ENCODE measurements around the gene SERINC3. TPM values are rescaled to one million over a fixed set of nuclear protein-coding genes. Genes with fewer than 3 reads are reported as not detected.

SERINC3 gene
- total and polyA plus RNA-seq, 2 of the 8 experiments (the other 6 are each of a cell fraction or from before 2014, with no cell fraction given), result 47.2 to 66.0 TPM

GRCh38 chr20:44468044-44468782 is 53.7 kb downstream of the SERINC3 start:
- CTCF ChIA-PET (ENCODE audit: partially characterized antibody), result interaction anchor here (0.7 to 2.8 kb wide), 4 partner anchors 11 to 251 kb away, joined by 3 to 9 read pairs (median 5); no protein-coding TSS in a partner anchor
- no peak for TF ChIP-seq CHD2 (IDR thresholded peaks at IDR 0.05; ENCODE audit: low read length)
- TF ChIP-seq FOSL1 (IDR thresholded peaks at IDR 0.05; ENCODE audit: insufficient read depth, low read depth, low read length), result no peak
- TF ChIP-seq ATF3 (IDR thresholded peaks at IDR 0.05; ENCODE audit: insufficient read depth, low read depth, low read length), result no peak
- TF ChIP-seq E2F6 (IDR thresholded peaks at IDR 0.05), result no peak
- TF ChIP-seq MAFK (IDR thresholded peaks at IDR 0.05; ENCODE audit: low read depth, low read length), result no peak
- TF ChIP-seq SIRT6 (IDR thresholded peaks at IDR 0.05; ENCODE audit: low read length), result no peak
- TF ChIP-seq ZNF274 (IDR thresholded peaks at IDR 0.05; ENCODE audit: borderline replicate concordance, extremely low read depth, low read length), result no peak

More at GRCh38 chr20:44468044-44468782, 53.7 kb downstream of the SERINC3 start:
- H4K91ac ChIP-seq (replicated peaks; ENCODE audit: insufficient read length, low read length), result no peak overlapping the region
- no peak overlapping the region for H2BK5ac ChIP-seq (ENCODE audit: low read depth, low read length)
- no peak overlapping the region for H3K14ac ChIP-seq (ENCODE audit: insufficient read length)
- H3K9me3 ChIP-seq (ENCODE audit: insufficient read depth in 2 of 2, low read depth in 1 of 2, low read length in 1 of 2), result no peaks in the 10 kb centered on the region
- H4K8ac ChIP-seq (ENCODE audit: extremely low read depth, insufficient read depth, low read length), result no peak overlapping the region
- H3K4me2 ChIP-seq (ENCODE audit: insufficient read depth in 1 of 2, low read depth in 2 of 2, low read length in 2 of 2), result no peak overlapping the region
- FAIRE-seq, result no peak
- no peak overlapping the region for H4K5ac ChIP-seq (ENCODE audit: insufficient read length, low read depth, low read length)
- 88% methylated on average over 8 of the region's 8 CpGs; no CpG with 5 or more reads in 1 of the 2 experiments for WGBS, 2 experiments (ENCODE audit: extremely low coverage in 1 of 2, insufficient coverage in 1 of 2, insufficient read length in 1 of 2, insufficient replicate concordance in 2 of 2, low coverage in 1 of 2, low lambda C conversion rate in 2 of 2, missing lambda C conversion rate in 1 of 2)
- H3K4me3 ChIP-seq (ENCODE audit: extremely low read depth in 1 of 4, insufficient read depth in 2 of 4, low read depth in 3 of 4, low read length in 4 of 4), result no peak overlapping the region
- no peaks in the 10 kb centered on the region for H4K20me1 ChIP-seq (replicated peaks in 1 of 2; ENCODE audit: control insufficient read depth in 1 of 2, insufficient read depth in 2 of 2, low read length in 2 of 2)
- no peak overlapping the region for H2BK20ac ChIP-seq (ENCODE audit: low read length)
- no peak overlapping the region for H2AK5ac ChIP-seq (ENCODE audit: low read depth, low read length)
- H3K23ac ChIP-seq (ENCODE audit: insufficient read length), result no peak overlapping the region
- H2BK15ac ChIP-seq (ENCODE audit: low read length), result no peak overlapping the region
- no peaks in the 10 kb centered on the region for H3K79me2 ChIP-seq (ENCODE audit: control insufficient read depth in 1 of 2, insufficient read depth in 2 of 2, low read length in 2 of 2)
- H3K4me1 ChIP-seq (replicated peaks in 1 of 4; ENCODE audit: control insufficient read depth in 3 of 4, insufficient read depth in 4 of 4, low read length in 3 of 4), result no peaks in the 10 kb centered on the region
- no peaks in the 10 kb centered on the region; a peak in 1 of 7 replicates for H3K27me3 ChIP-seq (replicated peaks in 1 of 4; ENCODE audit: control insufficient read depth in 3 of 4, extremely low read depth in 1 of 4, insufficient read depth in 3 of 4, low read length in 3 of 4)
- no peaks in the 10 kb centered on the region for H3K36me3 ChIP-seq (ENCODE audit: control insufficient read depth in 2 of 4, insufficient read depth in 4 of 4, low read length in 3 of 4)
- no peaks in the 10 kb centered on the region for H3K79me1 ChIP-seq (ENCODE audit: low read depth, low read length)
- H2BK12ac ChIP-seq (ENCODE audit: low read depth, low read length), result no peak overlapping the region
- POLR2A ChIA-PET (ENCODE audit: partially characterized antibody), result interaction anchor here (0.6 to 1.0 kb wide), 2 partner anchors 26 to 28 kb away, joined by 3 read pairs; no protein-coding TSS in a partner anchor
- H3K23me2 ChIP-seq (ENCODE audit: low read depth, low read length), result no peaks in the 10 kb centered on the region
- H3K4ac ChIP-seq (replicated peaks; ENCODE audit: insufficient read length, low read depth, low read length), result no peak overlapping the region
- no peak overlapping the region for H3K27ac ChIP-seq (ENCODE audit: low read depth, low read length)
- no peak overlapping the region for H2AFZ ChIP-seq (ENCODE audit: low read length)
- H3K18ac ChIP-seq (ENCODE audit: extremely low read depth, low read length), result no peak overlapping the region
- H3K56ac ChIP-seq (replicated peaks; ENCODE audit: insufficient read length, low read depth, low read length), result no peak overlapping the region
- H3K9ac ChIP-seq (replicated peaks in 1 of 4; ENCODE audit: extremely low read depth in 1 of 4, low read depth in 3 of 4, low read length in 3 of 4), result no peak overlapping the region
- no peak overlapping the region for H2BK120ac ChIP-seq (replicated peaks; ENCODE audit: low read depth, low read length)
- DNase-seq (ENCODE audit: low read depth in 1 of 2, low spot score in 2 of 2), result no peak
